Skeletal muscle tissue (tissue), 4 donors: ENCODE measurements around the gene RDH5. TPM values are rescaled to one million over a fixed set of nuclear protein-coding genes. Genes with fewer than 3 reads are reported as not detected.

Experiments used
- H3K27ac ChIP-seq: one replicate; pipeline ENCODE4 v1.7.0; 2013; ENCODE audit warnings: mild to moderate bottlenecking, low read depth, low read length, inconsistent platforms
- H3K27me3 ChIP-seq, 3 donors: one replicate each; pipeline ENCODE4 v1.7.0; 2013; ENCODE audit warnings: low read length in 3 of 3; ENCODE audit not compliant: control insufficient read depth in 3 of 3, insufficient read depth in 3 of 3
- H3K36me3 ChIP-seq, 3 donors: one replicate each; pipeline ENCODE4 v1.7.0; 2013; ENCODE audit warnings: low read length in 3 of 3; ENCODE audit not compliant: control insufficient read depth in 3 of 3, insufficient read depth in 3 of 3
- H3K4me1 ChIP-seq, 3 donors: one replicate each; pipeline ENCODE4 v1.7.0; 2013; ENCODE audit warnings: low read length in 3 of 3, mild to moderate bottlenecking in 3 of 3; ENCODE audit not compliant: control insufficient read depth in 3 of 3, insufficient read depth in 3 of 3
- H3K4me3 ChIP-seq, 3 donors: one replicate each; pipeline ENCODE4 v1.7.0; 2013; ENCODE audit warnings: low read length in 3 of 3
- H3K9ac ChIP-seq, 3 donors: one replicate each; pipeline ENCODE4 v1.7.0; 2013; ENCODE audit warnings: low read length in 3 of 3, mild to moderate bottlenecking in 3 of 3, moderate library complexity in 2 of 3, low read depth in 1 of 3
- H3K9me3 ChIP-seq, 3 donors: one replicate each; pipeline ENCODE4 v1.7.0; 2013; ENCODE audit warnings: low read length in 3 of 3; ENCODE audit not compliant: control insufficient read depth in 3 of 3
- total RNA-seq: library from RNA; depleted of rRNA; stranded (reverse); fragments of >200 nt; gene quantifications from one replicate; pipeline ENCODE4 v1.2.3, GENCODE V29; 2014
- donor health status: Osteomylitis.

Gene RDH5
- total RNA-seq, 1 donor from 2014 or later = 19.8 TPM

DNA sequence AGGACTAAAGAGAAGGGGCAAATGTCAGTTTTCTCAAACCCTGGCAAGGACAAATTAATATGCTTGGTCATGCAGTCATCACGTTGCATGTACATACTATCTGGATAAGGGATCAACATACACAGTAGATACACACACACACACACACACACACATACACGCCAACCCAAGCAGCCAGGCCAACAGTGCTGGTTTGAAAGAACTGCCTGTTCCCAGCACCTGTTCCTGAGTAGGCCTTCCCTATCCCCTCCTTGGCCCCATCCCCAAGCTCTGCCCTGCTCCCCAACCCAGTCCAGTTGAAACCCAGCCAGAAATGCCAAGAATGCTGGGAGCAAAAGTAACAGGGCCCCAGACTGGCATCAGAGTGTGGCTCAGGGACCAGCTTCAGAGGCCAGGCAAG is 16.9 kb upstream of the RDH5 start:
- Histone ChIP-seq H3K27ac (peak overlapping the region; percentile 89), H3K36me3 (peaks cover 14 to 23% (median 23%) of the 10 kb centered on the region in 3 donors), H3K27me3 (no peaks in the 10 kb centered on the region), H3K4me1 (peaks cover 58 to 76% (median 58%) of the 10 kb centered on the region in 3 donors), H3K4me3 (peak overlapping the region; percentile 73 to 97 (median 90)), H3K9me3 (no peaks in the 10 kb centered on the region), H3K9ac (peak overlapping the region; percentile 91 to 97 (median 94))

DNA sequence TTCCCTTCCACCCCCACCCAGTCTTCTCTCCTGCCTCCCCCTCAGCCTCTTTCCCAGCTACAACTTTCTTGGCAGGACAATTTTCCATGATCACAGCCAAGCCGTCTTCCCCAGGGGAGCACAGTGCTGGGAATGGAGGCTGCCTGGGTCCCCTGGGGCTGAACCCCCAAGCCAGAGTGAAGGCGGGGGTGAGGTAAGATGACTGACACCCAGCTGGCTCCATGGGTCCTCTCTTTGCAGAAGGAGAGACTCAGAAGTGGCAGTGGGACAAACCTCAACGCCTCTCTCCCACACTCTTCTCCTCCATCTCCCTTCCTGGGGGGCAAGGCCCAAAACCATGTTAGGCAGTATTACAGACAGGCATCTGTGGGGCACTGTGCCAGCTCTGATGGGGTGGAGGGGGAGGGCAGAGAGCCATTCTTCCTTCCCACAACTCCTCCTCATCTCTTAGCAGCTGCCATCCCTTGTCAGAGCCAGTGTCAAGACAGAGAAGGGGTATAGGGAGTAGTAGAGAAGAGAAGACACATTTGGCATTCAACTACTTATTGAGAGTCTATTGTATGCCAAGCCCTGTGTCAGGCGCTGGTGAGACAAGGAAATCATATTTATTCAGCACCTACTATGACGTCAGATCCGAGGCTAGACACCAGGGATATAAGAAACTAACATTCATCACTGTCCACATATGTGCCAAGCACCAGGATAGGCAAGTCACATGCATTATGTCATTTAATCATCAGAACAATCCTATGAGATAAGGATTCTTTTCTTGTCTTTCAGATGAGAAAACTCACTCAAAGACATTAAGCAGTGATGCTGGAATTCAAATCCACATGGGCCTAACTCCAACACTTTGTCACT is 16.1 kb upstream of the RDH5 start:
- Histone ChIP-seq H3K27ac (peak overlapping the region; percentile 89), H3K4me3 (peak overlapping the region; percentile 73 to 97 (median 90)), H3K4me1 (peaks cover 63 to 83% (median 64%) of the 10 kb centered on the region in 3 donors), H3K9me3 (no peaks in the 10 kb centered on the region), H3K27me3 (no peaks in the 10 kb centered on the region), H3K36me3 (peaks cover 7 to 17% (median 15%) of the 10 kb centered on the region in 3 donors), H3K9ac (peak overlapping the region; percentile 91 to 97 (median 94))

DNA sequence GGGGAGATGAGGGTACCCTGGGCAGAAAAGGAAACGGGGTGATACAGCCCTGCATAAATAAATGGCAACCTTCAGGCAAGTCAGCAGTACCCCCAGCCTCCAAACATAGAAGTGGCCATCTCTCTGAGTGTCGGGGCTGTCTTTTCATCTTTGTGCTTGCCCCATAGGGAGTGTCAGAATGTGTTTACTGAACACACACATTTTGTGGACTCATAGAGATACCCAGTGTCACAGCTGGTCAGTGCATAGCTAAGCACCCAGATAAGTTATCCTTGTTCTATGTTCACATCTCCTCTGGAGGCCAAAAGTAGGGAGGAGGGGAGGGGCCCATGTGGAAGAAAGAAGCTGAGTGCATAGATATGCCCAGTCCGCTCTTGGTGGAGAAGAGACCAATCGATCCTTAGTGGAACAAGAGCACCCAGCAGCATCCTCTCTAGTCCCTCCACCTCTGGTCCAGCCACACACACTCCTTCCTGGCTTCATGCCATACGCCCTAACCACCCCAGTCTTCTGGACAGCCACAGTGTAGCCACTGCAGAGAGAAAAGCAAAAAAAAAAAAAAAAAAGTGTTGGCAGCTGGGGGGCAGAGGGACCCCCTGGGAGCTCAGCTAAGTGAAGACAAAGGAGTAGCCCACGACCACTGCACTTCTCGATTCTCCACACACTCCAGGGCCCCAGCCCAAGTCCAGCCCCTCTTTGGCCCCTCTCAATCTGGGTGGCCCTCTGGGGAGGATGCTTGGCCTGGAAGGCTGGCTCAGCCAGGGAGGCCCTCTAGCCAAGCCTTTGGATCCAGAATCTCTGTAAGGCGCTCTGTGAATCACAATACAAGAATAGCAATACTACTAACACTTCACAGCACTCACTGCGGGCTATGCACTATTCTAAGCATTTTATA is 15.1 kb upstream of the RDH5 start:
- Histone ChIP-seq H3K4me1 (peaks cover 60 to 78% (median 63%) of the 10 kb centered on the region in 3 donors), H3K9me3 (no peaks in the 10 kb centered on the region), H3K4me3 (peak overlapping the region; percentile 73 to 97 (median 90)), H3K9ac (peak overlapping the region; percentile 91 to 97 (median 94)), H3K27me3 (no peaks in the 10 kb centered on the region), H3K36me3 (peaks cover 4 to 9% (median 6%) of the 10 kb centered on the region in 3 donors), H3K27ac (peak overlapping the region; percentile 89)

DNA sequence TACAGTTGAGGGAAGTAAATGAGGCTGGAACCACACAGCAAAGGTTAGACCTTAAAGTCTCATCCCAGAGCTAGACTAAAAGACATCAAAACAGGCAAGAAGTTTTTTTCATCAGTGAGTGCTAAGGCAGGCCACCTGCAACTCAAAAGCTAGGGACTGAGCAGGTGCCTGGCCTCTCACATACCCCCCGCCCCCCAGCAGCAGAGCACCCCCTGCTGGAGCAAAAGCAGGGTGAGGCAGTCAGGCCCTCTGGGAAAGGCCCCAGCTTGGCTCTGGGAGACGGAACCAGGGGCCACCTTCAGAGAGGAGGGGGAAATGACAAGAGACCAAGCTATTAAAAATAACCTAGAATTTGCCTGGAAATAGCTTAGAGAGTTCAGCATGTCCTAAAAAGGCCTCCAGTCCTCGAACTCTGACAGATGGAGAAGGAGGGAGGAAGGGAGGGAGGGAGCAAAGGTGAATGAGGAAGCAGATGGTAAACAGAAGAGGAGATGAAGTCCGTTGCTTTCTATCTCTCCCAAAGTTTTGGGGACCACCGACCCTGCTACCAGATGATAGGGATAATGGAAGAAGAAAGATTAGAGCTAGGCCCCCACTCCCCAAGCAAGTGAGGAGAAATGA is 14.3 kb upstream of the RDH5 start:
- H3K4me1 ChIP-seq = peaks cover 52 to 70% (median 55%) of the 10 kb centered on the region in 3 donors
- no peaks in the 10 kb centered on the region for H3K9me3 ChIP-seq
- peaks cover 0 to 3% (median 2%) of the 10 kb centered on the region in 3 donors for H3K36me3 ChIP-seq
- no peaks in the 10 kb centered on the region for H3K27me3 ChIP-seq
- peak overlapping the region; percentile 73 to 97 (median 90) for H3K4me3 ChIP-seq
- peak overlapping the region; percentile 91 to 97 (median 94) for H3K9ac ChIP-seq
- peak overlapping the region; percentile 89 for H3K27ac ChIP-seq

DNA sequence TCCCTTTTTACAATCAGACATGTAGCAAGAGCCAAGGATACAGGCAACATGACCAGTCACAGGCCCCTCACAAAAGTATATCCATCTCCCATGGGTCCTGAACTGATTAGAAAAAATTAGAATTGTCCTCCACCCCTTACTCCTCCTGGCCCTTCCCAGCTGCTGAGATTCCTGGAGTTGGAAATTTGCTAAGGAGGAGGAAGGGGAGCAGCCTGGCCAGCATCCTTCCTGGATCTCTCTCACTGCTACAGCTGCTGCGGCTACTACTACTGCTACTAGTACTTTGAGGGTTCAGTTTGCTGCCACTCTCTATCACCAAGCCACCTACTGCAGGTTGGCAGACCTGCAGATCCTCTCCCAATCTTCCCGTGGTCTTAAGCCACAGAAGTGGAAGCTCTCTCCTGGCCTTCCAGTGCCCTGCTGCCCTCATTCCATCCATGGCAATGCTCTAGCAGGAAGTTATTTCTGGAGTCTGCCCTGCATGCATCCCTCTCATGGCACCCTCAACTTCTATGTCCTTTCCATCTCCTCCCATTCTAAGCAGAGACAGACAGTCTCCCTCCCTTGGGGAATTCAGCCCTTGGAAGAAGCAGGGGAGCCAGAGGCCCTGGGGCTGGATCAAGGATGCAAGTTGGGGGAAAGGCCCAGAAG is 13.5 kb upstream of the RDH5 start:
- peaks cover 47 to 63% (median 47%) of the 10 kb centered on the region in 3 donors for H3K4me1 ChIP-seq

DNA sequence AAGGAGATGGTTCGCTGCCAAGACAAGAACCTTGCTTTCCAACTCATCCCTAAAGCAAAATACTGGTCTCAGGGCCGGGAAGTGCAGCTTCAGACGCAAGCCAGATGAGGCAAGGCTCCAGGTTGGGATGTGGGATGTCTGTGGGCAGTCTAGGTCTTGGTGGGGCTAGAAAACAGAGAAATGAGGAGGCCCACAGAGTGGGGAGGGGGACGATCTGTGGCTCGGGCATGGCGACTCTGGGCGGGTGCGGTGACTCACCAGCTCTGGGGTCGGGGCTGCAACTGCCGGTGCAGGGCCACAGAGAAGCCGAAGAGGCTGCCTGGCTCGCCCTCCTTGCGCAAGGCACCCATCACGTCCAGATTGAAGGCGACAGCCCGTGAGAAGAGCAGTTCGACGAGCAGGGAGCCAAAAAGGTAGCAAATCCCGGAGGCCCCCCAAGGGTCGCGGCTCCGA is 12.9 kb upstream of the RDH5 start:
- Histone ChIP-seq H3K27me3 (no peaks in the 10 kb centered on the region), H3K9ac (peak overlapping the region; percentile 91 to 97 (median 94)), H3K4me3 (peak overlapping the region; percentile 73 to 97 (median 90)), H3K9me3 (no peaks in the 10 kb centered on the region), H3K4me1 (peaks cover 48 to 65% (median 49%) of the 10 kb centered on the region in 3 donors), H3K27ac (peak overlapping the region; percentile 89), H3K36me3 (peaks cover 0 to 2% (median 0%) of the 10 kb centered on the region in 3 donors)

More for the DNA sequence above, 13.5 kb upstream of the RDH5 start:
- Histone ChIP-seq H3K9ac (peak overlapping the region; percentile 91 to 97 (median 94)), H3K27ac (peak overlapping the region; percentile 89), H3K4me3 (peak overlapping the region; percentile 73 to 97 (median 90)), H3K9me3 (no peaks in the 10 kb centered on the region), H3K36me3 (peaks cover 0 to 2% (median 0%) of the 10 kb centered on the region in 3 donors), H3K27me3 (no peaks in the 10 kb centered on the region)

DNA sequence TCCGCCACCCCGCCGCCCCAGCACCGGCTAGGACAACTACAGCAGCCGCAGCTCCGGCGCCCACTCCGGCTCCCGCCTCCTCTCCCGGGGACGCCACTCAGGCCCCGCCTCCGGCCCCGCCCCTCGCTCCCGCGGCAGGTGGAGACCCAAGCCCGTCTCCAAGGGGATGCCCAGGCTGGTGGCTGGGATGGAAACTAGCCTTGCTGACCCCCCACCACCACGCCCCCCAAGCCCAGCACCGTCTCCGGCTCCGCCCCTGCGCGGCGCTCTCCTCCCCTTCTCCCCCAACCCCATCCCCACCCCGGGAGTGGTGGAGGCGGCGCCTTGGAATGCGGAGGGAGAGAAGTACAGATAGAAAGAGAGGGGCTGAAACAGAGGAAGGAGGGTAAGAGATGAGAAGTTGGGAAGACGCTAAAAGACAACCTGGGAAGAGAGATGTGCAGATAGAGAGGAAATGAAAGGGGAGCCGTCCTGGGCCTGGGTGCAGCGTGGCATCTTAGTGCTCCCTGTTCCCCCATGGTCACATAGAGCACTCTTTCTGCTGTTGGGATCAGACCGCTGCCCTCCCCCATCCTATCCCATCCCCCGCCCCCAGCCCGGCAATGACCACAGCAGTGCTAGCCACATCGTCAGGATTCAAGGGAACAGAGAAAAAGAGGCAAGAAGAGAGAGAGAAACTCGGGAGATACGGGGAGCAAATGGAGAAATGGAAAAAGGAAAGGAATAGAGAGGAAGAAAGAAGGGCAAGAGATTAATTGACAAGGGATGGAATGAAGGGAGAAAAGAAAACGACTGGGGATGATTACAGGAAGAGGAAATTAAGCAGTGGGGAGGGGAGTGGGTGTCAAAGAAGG is 12.1 kb upstream of the RDH5 start, which contains the start of gene ITGA7:
Gene ITGA7, minus strand, starts transcription at position 64 of the 854 bp plus-strand sequence. CDS start 222 bp downstream, outside the sequence.
- no peaks in the 10 kb centered on the region for H3K9me3 ChIP-seq
- peak within 1 kb of the TSS; percentile 88 to 97 (median 90) for H3K4me3 ChIP-seq
- H3K9ac ChIP-seq = peak within 1 kb of the TSS; percentile 91 to 97 (median 94)
- peaks cover 48 to 65% (median 50%) of the 10 kb centered on the region in 3 donors for H3K4me1 ChIP-seq
- H3K27ac ChIP-seq = peak within 1 kb of the TSS; percentile 89
- no peaks in the 10 kb centered on the region for H3K27me3 ChIP-seq
- no peaks in the 10 kb centered on the region for H3K36me3 ChIP-seq

DNA sequence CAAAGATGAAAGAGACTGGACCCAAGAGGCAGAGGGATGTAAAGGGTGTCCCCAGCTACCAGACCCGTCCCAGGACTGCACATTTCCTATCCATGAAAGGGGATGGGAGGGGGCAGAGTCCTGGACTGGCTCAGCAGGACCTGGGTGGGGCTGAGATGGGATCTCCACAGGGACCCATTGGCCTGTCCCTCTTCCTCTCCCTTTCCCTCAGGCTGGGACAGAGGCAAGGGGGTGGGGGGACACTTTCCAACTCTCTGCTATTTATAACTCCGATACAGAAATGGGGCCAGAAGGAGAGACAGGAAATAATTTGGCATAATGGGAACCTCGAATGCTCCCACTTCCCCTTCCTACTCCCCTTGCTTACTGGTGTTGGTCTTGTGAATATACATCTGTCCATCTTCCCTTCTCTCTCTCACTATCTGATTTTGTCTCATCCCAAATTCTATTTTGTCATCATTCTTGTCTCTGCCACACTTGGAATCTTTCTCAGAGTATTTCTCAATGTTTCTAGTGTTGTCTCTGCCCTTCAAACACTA is 11.4 kb upstream of the RDH5 start:
- no peaks in the 10 kb centered on the region for H3K9me3 ChIP-seq
- peak overlapping the region; percentile 88 for H3K27ac ChIP-seq
- no peaks in the 10 kb centered on the region for H3K27me3 ChIP-seq
- peak overlapping the region; percentile 37 to 85 (median 79) for H3K9ac ChIP-seq
- peak overlapping the region; percentile 88 to 97 (median 90) for H3K4me3 ChIP-seq
- H3K36me3 ChIP-seq = peaks cover 0 to 1% (median 0%) of the 10 kb centered on the region in 3 donors
- peaks cover 49 to 65% (median 50%) of the 10 kb centered on the region in 3 donors for H3K4me1 ChIP-seq
